GM10266 (cell line): ENCODE data around the gene DUSP1.

Experiments used
- DNase-seq: peaks from one replicate; pipeline ENCODE4 v3.0.0; 2012; ENCODE audit errors: extremely low spot score
- TF ChIP-seq, protein P1 (sequence below): IDR thresholded peaks from 2 replicates; pipeline ENCODE4 v1.5.1; 2012; ENCODE audit warnings: mild to moderate bottlenecking, low read depth; ENCODE audit not compliant: control insufficient read depth, insufficient read depth; ENCODE audit errors: missing control alignments

DUSP1 gene

DNA sequence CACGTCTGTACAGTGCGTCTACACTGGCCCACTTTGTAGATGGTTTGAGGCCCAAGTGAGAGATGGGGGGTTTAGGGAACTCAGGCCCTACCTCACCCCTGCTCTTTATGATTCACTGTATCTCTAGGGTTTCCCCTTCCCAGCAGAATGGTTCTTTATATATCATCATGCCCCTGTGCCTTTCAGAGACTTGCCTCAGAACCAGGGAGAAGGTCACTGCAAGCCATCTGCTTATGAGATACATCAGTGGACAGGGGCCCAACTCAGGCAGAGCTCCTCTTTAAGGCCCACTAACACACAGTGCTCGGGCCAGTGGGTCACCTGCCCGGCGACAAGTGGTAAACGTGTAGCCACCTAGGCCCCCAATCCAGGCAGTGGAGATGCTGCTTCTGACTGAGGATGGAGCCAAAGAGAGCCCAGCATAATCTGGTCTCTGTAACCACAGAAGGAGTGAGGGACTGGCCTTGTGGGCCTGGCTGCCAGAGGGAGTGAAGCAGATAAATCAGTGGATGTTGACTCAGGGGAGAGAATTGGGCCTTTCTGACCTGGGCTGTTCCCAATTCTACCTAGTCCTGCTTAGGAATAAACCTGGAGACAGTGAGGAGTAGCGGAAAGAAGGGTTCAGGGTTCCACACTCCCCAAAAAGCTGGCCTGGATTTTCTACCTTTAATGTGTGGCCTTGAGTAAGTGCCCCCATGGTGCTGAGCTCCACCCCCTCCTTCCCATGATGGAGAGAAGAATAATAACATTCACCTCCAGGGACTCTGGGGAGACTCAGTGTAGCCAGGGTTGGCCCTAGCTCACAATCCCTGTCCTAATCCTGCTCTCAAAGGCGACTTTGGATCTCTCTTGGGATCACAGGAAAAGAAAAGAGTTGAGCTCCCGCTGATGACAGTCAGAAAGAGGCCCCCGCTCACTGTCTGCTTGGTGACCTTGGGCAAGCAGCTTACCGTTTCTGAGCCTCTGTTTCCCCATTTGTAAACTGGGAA, 2.8 kb upstream of the DUSP1 start:
- TF ChIP-seq, protein P1, sequence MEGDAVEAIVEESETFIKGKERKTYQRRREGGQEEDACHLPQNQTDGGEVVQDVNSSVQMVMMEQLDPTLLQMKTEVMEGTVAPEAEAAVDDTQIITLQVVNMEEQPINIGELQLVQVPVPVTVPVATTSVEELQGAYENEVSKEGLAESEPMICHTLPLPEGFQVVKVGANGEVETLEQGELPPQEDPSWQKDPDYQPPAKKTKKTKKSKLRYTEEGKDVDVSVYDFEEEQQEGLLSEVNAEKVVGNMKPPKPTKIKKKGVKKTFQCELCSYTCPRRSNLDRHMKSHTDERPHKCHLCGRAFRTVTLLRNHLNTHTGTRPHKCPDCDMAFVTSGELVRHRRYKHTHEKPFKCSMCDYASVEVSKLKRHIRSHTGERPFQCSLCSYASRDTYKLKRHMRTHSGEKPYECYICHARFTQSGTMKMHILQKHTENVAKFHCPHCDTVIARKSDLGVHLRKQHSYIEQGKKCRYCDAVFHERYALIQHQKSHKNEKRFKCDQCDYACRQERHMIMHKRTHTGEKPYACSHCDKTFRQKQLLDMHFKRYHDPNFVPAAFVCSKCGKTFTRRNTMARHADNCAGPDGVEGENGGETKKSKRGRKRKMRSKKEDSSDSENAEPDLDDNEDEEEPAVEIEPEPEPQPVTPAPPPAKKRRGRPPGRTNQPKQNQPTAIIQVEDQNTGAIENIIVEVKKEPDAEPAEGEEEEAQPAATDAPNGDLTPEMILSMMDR, result no peak
- DNase-seq, result no peak

- TF ChIP-seq, protein P1, result peak; percentile 81
- DNase-seq, result peak; percentile 78
Observed at GRCh38 chr5:172772112-172772906, 1.3 kb upstream of the DUSP1 start.

DNA sequence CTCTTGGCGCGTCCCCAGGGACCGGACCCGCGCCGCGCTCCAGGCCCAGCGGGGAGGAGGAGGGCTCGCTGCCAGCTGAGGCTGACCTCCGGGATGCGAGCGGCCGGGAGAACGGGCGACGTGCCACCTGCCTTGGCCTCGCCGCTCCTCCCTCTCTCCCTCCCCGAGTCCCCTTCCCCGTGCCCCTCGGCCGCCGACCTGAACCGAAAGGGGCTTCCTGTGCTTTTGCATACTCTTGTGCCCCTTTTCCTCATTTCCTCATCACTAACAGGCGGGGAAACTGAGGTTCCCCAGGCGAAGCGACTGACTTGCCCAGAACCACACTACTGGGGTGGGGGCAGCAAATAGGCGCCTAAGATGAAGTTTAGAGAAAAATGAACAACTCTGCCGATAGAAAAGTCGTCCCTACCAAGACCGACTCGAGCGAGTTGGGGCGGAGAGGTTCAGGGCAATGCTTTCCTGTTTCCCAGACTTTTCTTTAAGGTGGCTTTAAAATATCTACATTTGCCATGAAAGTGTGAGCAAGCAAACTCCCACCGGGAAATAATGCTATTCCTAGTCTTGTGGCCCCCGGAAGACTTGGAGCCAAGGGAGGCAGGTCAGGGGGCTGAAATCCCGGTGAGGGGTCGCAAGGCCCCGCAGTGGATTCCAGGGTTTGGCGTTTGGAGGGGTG, 580 bp upstream of the DUSP1 start:
- TF ChIP-seq, protein P1, result no peak
- DNase-seq, result no peak

- no peak for DNase-seq
- TF ChIP-seq, protein P1, result no peak
Observed at GRCh38 chr5:172770374-172770674, 671 bp downstream of the DUSP1 start.

GRCh38 chr5:172769616-172770373, 1.2 kb downstream of the DUSP1 start:
- no peak for DNase-seq
- TF ChIP-seq, protein P1, result no peak

DNA sequence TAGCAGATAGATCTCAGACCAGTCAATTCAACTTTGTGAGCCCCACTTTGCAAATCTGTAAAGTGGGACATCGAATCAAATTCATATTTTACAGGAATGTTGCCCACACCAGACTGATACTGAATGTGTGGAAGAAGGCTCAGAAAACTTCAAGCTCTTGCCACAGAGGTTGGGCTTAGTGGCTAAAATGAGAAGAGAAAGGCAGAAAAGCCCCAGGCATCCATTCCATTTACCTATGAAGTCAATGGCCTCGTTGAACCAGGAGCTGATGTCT, 1.7 kb downstream of the DUSP1 start:
- TF ChIP-seq, protein P1, result no peak

More for the DNA sequence above, 1.7 kb downstream of the DUSP1 start:
- DNase-seq, result no peak
